Mucosa of descending colon (tissue), 3 donors: ENCODE data around the gene PPP2R5C. TPM values are rescaled to one million over a fixed set of nuclear protein-coding genes. Genes with fewer than 3 reads are reported as not detected.
A peak's percentile ranks its signal among the peaks of the same experiment; 100 is the strongest.

Experiments
- ATAC-seq: fragments of 200-7000 bp; cut with Tn5 transposase; one replicate; pipeline ENCODE4 v1.9.1; 2020; ENCODE audit warnings: mild to moderate bottlenecking, moderate library complexity
- DNase-seq, 3 donors: peaks; one replicate each; pipeline ENCODE4 v3.0.0-alpha.2; 2020
- H3K36me3 ChIP-seq: fragments of 200-600 bp; one replicate; pipeline ENCODE4 v1.8.0; 2021; ENCODE audit warnings: low read depth, mild to moderate bottlenecking
- H3K4me1 ChIP-seq: fragments of 200-600 bp; one replicate; pipeline ENCODE4 v1.8.0; 2021; ENCODE audit warnings: low read depth, mild to moderate bottlenecking
- H3K4me3 ChIP-seq: fragments of 200-600 bp; one replicate; pipeline ENCODE4 v1.8.0; 2021; ENCODE audit warnings: mild to moderate bottlenecking
- H3K9me3 ChIP-seq: fragments of 200-600 bp; one replicate; pipeline ENCODE4 v1.8.0; 2021; ENCODE audit warnings: mild to moderate bottlenecking
- CTCF ChIP-seq: fragments of 200-600 bp; IDR thresholded peaks from one replicate; pipeline ENCODE4 v1.8.0; 2022; ENCODE audit warnings: antibody characterized with exemption, mild to moderate bottlenecking
- intact Hi-C, 2 donors: fragments of 100-400 bp; cut with DNase I in 1 of 2; cut with micrococcal nuclease in 1 of 2; formaldehyde crosslinking; loops; one replicate each; pipeline versions ENCODE4 v1.11.0 to v1.11.1; 2022; cut with DNase I, micrococcal nuclease
- total RNA-seq, 3 donors: library from RNA; stranded (reverse); fragmentation: NEBNext Ultra II Directional in 2 of 3; extraction: Animal tissue kit (Norgen Biotek cat#: 25700) in 2 of 3; gene quantifications; one replicate each; pipeline versions ENCODE4 v1.2.1 to v1.2.4, GENCODE V29; 2021 to 2023
- donor health status: DM: no; HTN: no; CAD: no; lungs with moderate emphysema.
- donor health status: DM: no; HTN: no; CAD: no.
- donor health status: DM: no; HTN: yes; CAD: no.

Gene PPP2R5C
- total RNA-seq, 3 donors from 2014 or later: 131 to 173 (median 160) TPM

GRCh38 chr14:101917413-101918017 lies 156.0 kb downstream of the PPP2R5C start:
- no peak overlapping the region for H3K4me3 ChIP-seq
- ATAC-seq (peak; percentile 11), DNase-seq (no peak)
- no peaks in the 10 kb centered on the region for H3K9me3 ChIP-seq
- no peak for TF ChIP-seq CTCF
- intact Hi-C loops: no loop called here
- no peaks in the 10 kb centered on the region for H3K4me1 ChIP-seq
- H3K36me3 ChIP-seq: no peaks in the 10 kb centered on the region

GRCh38 chr14:101918065-101918989 lies 156.8 kb downstream of the PPP2R5C start:
- no peaks in the 10 kb centered on the region for H3K4me1 ChIP-seq
- H3K9me3 ChIP-seq: no peaks in the 10 kb centered on the region
- H3K4me3 ChIP-seq: no peak overlapping the region
- intact Hi-C loops: no loop called here
- TF ChIP-seq CTCF: no peak
- ATAC-seq (no peak), DNase-seq (no peak)
- H3K36me3 ChIP-seq: no peaks in the 10 kb centered on the region

- DNase-seq: no peak
- Histone ChIP-seq H3K36me3 (no peaks in the 10 kb centered on the region), H3K4me1 (no peaks in the 10 kb centered on the region), H3K4me3 (no peak overlapping the region), H3K9me3 (no peaks in the 10 kb centered on the region)
- ATAC-seq: no peak
- intact Hi-C loops: no loop called here
- TF ChIP-seq CTCF: no peak
Measured at GRCh38 chr14:101920271-101920670, 158.8 kb downstream of the PPP2R5C start.

GRCh38 chr14:101922866-101923265 lies 161.4 kb downstream of the PPP2R5C start:
- no peak for DNase-seq
- Histone ChIP-seq H3K4me3 (no peak overlapping the region), H3K9me3 (no peaks in the 10 kb centered on the region), H3K36me3 (no peaks in the 10 kb centered on the region), H3K4me1 (no peaks in the 10 kb centered on the region)
- no peak for ATAC-seq
- TF ChIP-seq CTCF: no peak
- intact Hi-C loops: no loop called here

GRCh38 chr14:101925152-101925551 lies 163.6 kb downstream of the PPP2R5C start:
- intact Hi-C loops: no loop called here
- no peak for DNase-seq
- TF ChIP-seq CTCF: no peak
- ATAC-seq: no peak
- H3K4me1 ChIP-seq: no peaks in the 10 kb centered on the region
- H3K36me3 ChIP-seq: no peaks in the 10 kb centered on the region
- no peaks in the 10 kb centered on the region for H3K9me3 ChIP-seq
- H3K4me3 ChIP-seq: no peak overlapping the region
